Nephron (organoid): ENCODE results near the gene ANKMY1.

ENCODE experiments used
- H3K27ac Mint-ChIP-seq, 3 experiments: 2 replicates each; pipeline ENCODE4 v1.8.0; 2020; ENCODE audit warnings: mixed read lengths in 3 of 3, mild to moderate bottlenecking in 2 of 3, moderate library complexity in 1 of 3
- H3K27me3 Mint-ChIP-seq: 2 replicates; pipeline ENCODE4 v1.8.0; 2021; ENCODE audit warnings: low read depth, mild to moderate bottlenecking, moderate library complexity, mixed read lengths
- H3K36me3 Mint-ChIP-seq: 2 replicates; pipeline ENCODE4 v1.8.0; 2020; ENCODE audit warnings: low read depth, mixed read lengths
- H3K4me1 Mint-ChIP-seq: 2 replicates; pipeline ENCODE4 v1.8.0; 2020; ENCODE audit warnings: mixed read lengths
- H3K4me3 Mint-ChIP-seq, 3 experiments: 2 replicates each; pipeline ENCODE4 v1.8.0; 2020; ENCODE audit warnings: mild to moderate bottlenecking in 3 of 3, mixed read lengths in 3 of 3, moderate library complexity in 2 of 3
- H3K9me3 Mint-ChIP-seq: 2 replicates; pipeline ENCODE4 v1.8.0; 2020; ENCODE audit warnings: mixed read lengths
- CTCF ChIP-seq, 3 experiments: fragments of 200-600 bp; sonication (generic); IDR thresholded peaks; one replicate each; pipeline ENCODE4 v1.5.0; 2021; ENCODE audit warnings: antibody characterized with exemption in 3 of 3; ENCODE audit not compliant: unreplicated experiment in 3 of 3

The ANKMY1 gene

DNA sequence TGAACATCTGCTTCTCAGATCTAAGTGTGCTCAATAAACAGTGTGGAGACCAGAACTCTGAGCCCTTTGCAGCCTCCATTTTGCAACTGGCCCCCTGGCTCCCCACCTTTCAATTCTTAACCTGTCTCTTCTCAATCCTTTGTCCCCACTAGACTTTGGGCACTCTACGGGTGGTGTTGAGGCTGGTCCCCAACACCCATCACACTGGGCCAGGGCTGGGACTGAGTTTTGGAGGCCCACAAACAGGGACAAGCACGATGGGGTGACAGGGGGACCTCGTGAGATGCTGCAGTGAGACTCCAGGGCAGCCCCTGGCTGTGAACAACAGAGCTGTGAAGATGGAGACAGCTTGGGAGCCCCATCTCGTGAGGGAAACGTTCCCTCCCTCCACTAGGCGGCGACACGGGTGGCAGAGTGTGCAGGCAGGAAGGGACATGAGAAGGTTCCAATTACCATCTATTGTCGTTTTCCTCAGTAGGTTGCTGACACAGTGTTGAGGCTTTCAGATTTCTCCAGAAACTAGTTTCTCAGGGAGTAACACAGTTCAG lies 1.2 kb downstream of the ANKMY1 start:
- Mint-ChIP-seq H3K4me1 (peaks cover 28% of the 10 kb centered on the region), H3K9me3 (peaks cover 4% of the 10 kb centered on the region), H3K27ac (no peak overlapping the region), H3K27me3 (no peaks in the 10 kb centered on the region), H3K4me3 (peak overlapping the region; percentile 56 to 59 (median 59)), H3K36me3 (peaks cover 15% of the 10 kb centered on the region)
- TF ChIP-seq CTCF (IDR thresholded peaks at IDR 0.05; ENCODE audit: unreplicated experiment in 3 of 3), result peak in 1 of 3 experiments; percentile 18

DNA sequence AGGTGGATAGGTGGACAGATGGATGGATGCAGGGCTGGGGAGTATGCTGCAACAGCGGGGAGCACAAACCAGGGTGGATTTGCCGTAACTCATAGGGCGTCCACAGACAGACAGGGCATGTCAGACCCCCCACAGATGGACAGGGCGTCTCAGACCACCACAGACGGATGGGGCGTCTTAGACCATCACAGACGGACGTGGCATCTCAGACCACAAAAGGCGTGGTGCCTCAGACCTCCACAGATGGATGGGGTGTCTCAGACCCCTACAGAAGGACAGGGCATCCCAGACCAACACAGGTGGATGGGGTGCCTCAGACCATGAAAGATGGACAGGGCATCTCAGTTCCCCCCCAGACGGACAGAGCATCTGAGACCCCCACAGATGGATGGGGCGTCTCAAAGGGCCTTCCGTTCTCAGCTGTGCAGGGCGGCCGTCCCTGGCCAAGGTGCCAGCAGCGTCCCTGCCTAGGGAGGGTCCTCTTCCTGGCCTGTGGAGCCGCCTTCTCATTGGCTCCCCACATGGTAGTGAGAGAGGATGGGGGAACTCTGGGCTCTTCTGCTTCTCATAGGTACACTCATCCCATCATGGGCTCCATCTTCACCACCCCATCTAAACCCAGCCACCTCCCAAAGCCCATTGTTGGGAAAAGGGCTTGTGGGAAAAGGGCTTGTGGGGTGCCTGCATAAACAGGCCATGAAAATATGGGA lies 2.1 kb downstream of the ANKMY1 start:
- Mint-ChIP-seq H3K4me1 (peaks cover 20% of the 10 kb centered on the region), H3K27ac (no peak overlapping the region), H3K27me3 (no peaks in the 10 kb centered on the region), H3K36me3 (peaks cover 25% of the 10 kb centered on the region), H3K4me3 (peak overlapping the region in 2 of 3 experiments; percentile 19 to 48), H3K9me3 (peaks cover 12% of the 10 kb centered on the region)
- TF ChIP-seq CTCF (IDR thresholded peaks at IDR 0.05; ENCODE audit: unreplicated experiment in 3 of 3), result no peak

DNA sequence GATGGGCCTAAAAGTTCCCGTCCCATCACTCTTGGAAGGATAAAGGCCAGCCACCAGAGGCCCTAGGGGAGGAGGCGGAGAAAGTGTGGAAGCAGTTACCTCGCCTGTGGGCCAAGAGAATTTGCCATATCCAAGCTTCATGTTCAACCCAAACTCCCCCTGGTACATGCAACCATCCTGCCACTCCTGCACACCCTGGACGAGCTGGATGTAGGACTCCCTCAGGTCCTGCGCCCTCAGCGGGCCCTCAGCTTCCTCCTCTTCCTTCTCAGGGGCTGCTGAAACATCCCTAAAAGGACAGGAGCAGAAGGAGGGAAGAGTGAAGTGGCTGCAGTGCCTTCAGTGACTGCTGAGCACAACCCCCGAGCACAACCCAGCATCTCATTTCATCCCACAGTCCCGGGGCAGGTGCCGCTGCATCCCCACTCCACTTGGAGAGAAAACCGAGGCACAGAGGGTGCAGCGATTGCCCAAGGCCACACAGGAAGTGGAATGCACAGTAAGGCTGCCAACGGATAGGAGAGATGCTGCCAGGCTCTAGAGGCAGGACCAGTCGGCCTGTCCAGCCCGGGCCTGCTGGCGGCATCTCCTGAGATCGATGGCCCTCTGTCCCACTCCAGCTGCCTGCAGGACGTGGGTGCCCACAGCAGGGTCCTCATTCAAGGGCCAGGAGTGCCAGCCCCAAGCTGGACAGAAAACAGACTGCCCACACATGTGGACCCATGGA lies 2.9 kb downstream of the ANKMY1 start:
- Mint-ChIP-seq H3K27ac (no peak overlapping the region), H3K4me3 (peak overlapping the region in 2 of 3 experiments; percentile 19 to 48), H3K4me1 (peaks cover 19% of the 10 kb centered on the region), H3K9me3 (peaks cover 13% of the 10 kb centered on the region), H3K27me3 (no peaks in the 10 kb centered on the region), H3K36me3 (peaks cover 30% of the 10 kb centered on the region)
- TF ChIP-seq CTCF (IDR thresholded peaks at IDR 0.05; ENCODE audit: unreplicated experiment in 3 of 3), result no peak

- Mint-ChIP-seq H3K4me3 (no peak overlapping the region), H3K27me3 (no peaks in the 10 kb centered on the region), H3K27ac (no peak overlapping the region), H3K4me1 (peaks cover 11% of the 10 kb centered on the region), H3K9me3 (peaks cover 13% of the 10 kb centered on the region), H3K36me3 (peaks cover 30% of the 10 kb centered on the region)
- TF ChIP-seq CTCF (IDR thresholded peaks at IDR 0.05; ENCODE audit: unreplicated experiment in 3 of 3), result no peak
Measured at GRCh38 chr2:240553956-240554480, 3.8 kb downstream of the ANKMY1 start.

DNA sequence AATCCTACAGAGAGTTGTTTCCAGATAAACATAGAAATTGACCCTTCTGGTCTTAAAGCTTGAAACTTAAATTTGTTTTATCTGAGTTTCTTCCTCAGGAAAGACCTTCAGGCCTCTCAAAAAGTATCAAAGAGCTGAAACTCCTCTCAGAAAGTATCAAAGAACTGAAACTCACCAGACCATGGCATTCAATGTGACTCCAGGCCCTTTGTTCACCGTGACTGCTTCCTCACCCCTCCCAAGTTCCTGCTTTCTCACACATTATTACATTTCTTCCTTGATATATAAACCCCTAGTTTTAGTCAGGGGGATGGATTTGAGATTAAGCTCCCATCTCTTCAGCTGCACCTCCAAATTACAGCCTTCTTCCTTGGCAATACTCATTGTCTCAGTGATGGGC lies 6.0 kb downstream of the ANKMY1 start:
- no peaks in the 10 kb centered on the region for H3K4me1 Mint-ChIP-seq
- H3K36me3 Mint-ChIP-seq, result peaks cover 39% of the 10 kb centered on the region
- no peak for TF ChIP-seq CTCF (IDR thresholded peaks at IDR 0.05; ENCODE audit: unreplicated experiment in 3 of 3)
- H3K27me3 Mint-ChIP-seq, result no peaks in the 10 kb centered on the region
- H3K4me3 Mint-ChIP-seq, result no peak overlapping the region
- peaks cover 19% of the 10 kb centered on the region for H3K9me3 Mint-ChIP-seq
- peak overlapping the region; percentile 4 to 73 (median 51) for H3K27ac Mint-ChIP-seq
